Caco-2 (cell line): Measurements from ENCODE around the gene RRBP1. TPM values are rescaled to one million over a fixed set of nuclear protein-coding genes. Genes with fewer than 3 reads are reported as not detected.

Experiments
- BruUV-seq: library from RNA; stranded (reverse); fragments of 400-500 nt; replicated peaks from 2 replicates; lab custom pipeline; 2021; lab: Mats Ljungman, UMichigan
- CTCF ChIA-PET: fragments of 300-600 bp; sonication (Branson Sonifier 250); formaldehyde crosslinking; loops from one replicate; lab custom pipeline; 2022; ENCODE audit warnings: antibody characterized with exemption; lab: Charles Lee
- POLR2A ChIA-PET: fragments of 300-600 bp; sonication (Branson Sonifier 250); formaldehyde crosslinking; loops from one replicate; lab custom pipeline; 2022; ENCODE audit warnings: antibody characterized with exemption; lab: Charles Lee
- DNase-seq, 2 experiments: peaks; one replicate each; pipeline versions ENCODE4 v3.0.0 to v3.0.0-alpha.2; 2020 to 2022
- H3K27me3 ChIP-seq: replicated peaks from 2 replicates; pipeline ENCODE4 v1.6.0; 2011; ENCODE audit warnings: low read length; ENCODE audit not compliant: control insufficient read depth, insufficient read depth
- H3K36me3 ChIP-seq: 2 replicates; pipeline ENCODE4 v1.5.1; 2011; ENCODE audit warnings: low read length; ENCODE audit not compliant: control insufficient read depth, insufficient read depth
- H3K4me1 ChIP-seq: fragments of 250-450 bp; sonication (Bioruptor Pico); 2 replicates; pipeline ENCODE4 v1.5.1; 2020; ENCODE audit warnings: mild to moderate bottlenecking
- H3K4me3 ChIP-seq: 2 replicates; pipeline ENCODE4 v1.5.1; 2011; ENCODE audit warnings: low read depth, mild to moderate bottlenecking, control low read depth, low read length
- H3K9me3 ChIP-seq: fragments of 250-450 bp; sonication (Bioruptor Pico); 2 replicates; pipeline ENCODE4 v1.5.1; 2020; ENCODE audit warnings: mild to moderate bottlenecking, moderate library complexity
- H3K27ac Mint-ChIP-seq: one replicate; pipeline ENCODE4 v1.8.0; 2022; ENCODE audit warnings: mixed read lengths; ENCODE audit not compliant: unreplicated experiment
- H3K27me3 Mint-ChIP-seq: one replicate; pipeline ENCODE4 v1.8.0; 2022; ENCODE audit warnings: mixed read lengths; ENCODE audit not compliant: insufficient read depth, unreplicated experiment
- H3K36me3 Mint-ChIP-seq: one replicate; pipeline ENCODE4 v1.8.0; 2022; ENCODE audit warnings: mild to moderate bottlenecking, mixed read lengths; ENCODE audit not compliant: insufficient read depth, unreplicated experiment
- H3K4me1 Mint-ChIP-seq: one replicate; pipeline ENCODE4 v1.8.0; 2022; ENCODE audit warnings: low read depth, mixed read lengths; ENCODE audit not compliant: unreplicated experiment
- H3K4me3 Mint-ChIP-seq: one replicate; pipeline ENCODE4 v1.8.0; 2022; ENCODE audit warnings: mild to moderate bottlenecking, moderate library complexity, mixed read lengths; ENCODE audit not compliant: unreplicated experiment
- H3K9me3 Mint-ChIP-seq: one replicate; pipeline ENCODE4 v1.8.0; 2022; ENCODE audit warnings: mixed read lengths; ENCODE audit not compliant: unreplicated experiment
- intact Hi-C: fragments of 100-400 bp; cut with micrococcal nuclease; formaldehyde crosslinking; loops from one replicate; pipeline ENCODE4 v1.10.0; 2022; ENCODE audit not compliant: unreplicated experiment
- total RNA-seq: library from RNA; stranded (reverse); gene quantifications from 2 replicates; pipeline ENCODE4 v1.2.3, GENCODE V29; 2022
- TF ChIP-seq, protein P1 (sequence below), 2 experiments: fragments of 200-600 bp in 1 of 2; IDR thresholded peaks; 1 replicate in 1 of 2; 2 replicates in 1 of 2; pipeline versions ENCODE4 v1.5.1 to v1.8.0; 2011 to 2022; ENCODE audit warnings: antibody characterized with exemption in 1 of 2, control low read depth in 1 of 2, inconsistent platforms in 1 of 2, low read depth in 1 of 2, low read length in 1 of 2, mild to moderate bottlenecking in 1 of 2, moderate library complexity in 1 of 2; ENCODE audit not compliant: insufficient read depth in 1 of 2, severe bottlenecking in 1 of 2, unreplicated experiment in 1 of 2

The RRBP1 gene
- total RNA-seq, 1 experiment from 2014 or later: 758 TPM

DNA sequence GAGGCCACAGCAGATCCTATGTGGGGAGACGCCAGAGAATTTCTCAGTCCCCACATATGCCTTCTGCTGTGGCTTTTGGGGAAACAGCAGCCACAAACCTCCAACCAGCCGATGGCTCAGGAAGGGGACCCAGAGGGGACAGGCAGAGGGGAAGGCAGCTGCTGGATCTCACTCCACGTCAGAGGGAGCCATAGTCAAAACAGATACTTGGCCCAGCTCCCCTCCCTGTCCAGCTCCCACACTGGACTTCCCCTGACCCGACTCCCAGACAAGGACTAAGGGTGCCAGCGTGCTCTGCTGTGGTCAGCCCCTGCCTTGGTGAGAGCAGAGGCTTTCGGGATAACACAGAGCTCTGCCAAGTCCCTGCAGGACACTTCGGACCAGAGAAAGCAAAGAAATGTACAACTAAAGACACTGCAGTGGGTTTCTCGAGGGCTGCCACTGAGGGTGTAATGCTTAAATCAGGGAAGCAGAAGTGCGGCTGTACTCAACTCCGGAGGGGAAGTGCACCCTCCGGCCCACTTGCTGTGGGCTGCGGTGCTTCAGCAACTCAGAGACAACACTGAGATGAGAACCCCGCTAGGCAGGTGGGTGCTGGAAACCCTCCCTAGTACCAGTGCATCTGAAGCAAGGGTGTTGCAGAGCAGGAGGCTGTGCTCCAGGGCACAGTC lies 47.2 kb downstream of the RRBP1 start:
- no peaks in the 10 kb centered on the region for H3K27me3 ChIP-seq
- H3K36me3 Mint-ChIP-seq: peaks cover 99% of the 10 kb centered on the region
- CTCF ChIA-PET: no interaction called here
- TF ChIP-seq, protein P1, sequence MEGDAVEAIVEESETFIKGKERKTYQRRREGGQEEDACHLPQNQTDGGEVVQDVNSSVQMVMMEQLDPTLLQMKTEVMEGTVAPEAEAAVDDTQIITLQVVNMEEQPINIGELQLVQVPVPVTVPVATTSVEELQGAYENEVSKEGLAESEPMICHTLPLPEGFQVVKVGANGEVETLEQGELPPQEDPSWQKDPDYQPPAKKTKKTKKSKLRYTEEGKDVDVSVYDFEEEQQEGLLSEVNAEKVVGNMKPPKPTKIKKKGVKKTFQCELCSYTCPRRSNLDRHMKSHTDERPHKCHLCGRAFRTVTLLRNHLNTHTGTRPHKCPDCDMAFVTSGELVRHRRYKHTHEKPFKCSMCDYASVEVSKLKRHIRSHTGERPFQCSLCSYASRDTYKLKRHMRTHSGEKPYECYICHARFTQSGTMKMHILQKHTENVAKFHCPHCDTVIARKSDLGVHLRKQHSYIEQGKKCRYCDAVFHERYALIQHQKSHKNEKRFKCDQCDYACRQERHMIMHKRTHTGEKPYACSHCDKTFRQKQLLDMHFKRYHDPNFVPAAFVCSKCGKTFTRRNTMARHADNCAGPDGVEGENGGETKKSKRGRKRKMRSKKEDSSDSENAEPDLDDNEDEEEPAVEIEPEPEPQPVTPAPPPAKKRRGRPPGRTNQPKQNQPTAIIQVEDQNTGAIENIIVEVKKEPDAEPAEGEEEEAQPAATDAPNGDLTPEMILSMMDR (IDR thresholded peaks at IDR 0.05; ENCODE audit: insufficient read depth in 1 of 2, low read depth in 1 of 2, low read length in 1 of 2, severe bottlenecking in 1 of 2, unreplicated experiment in 1 of 2): no peak
- no peaks in the 10 kb centered on the region for H3K9me3 Mint-ChIP-seq
- no peak overlapping the region for H3K4me3 Mint-ChIP-seq
- H3K4me1 ChIP-seq: no peaks in the 10 kb centered on the region
- POLR2A ChIA-PET: no interaction called here
- H3K27me3 Mint-ChIP-seq: no peaks in the 10 kb centered on the region
- H3K4me3 ChIP-seq: no peak overlapping the region
- no peak overlapping the region for H3K27ac Mint-ChIP-seq
- H3K36me3 ChIP-seq: peaks cover 26% of the 10 kb centered on the region
- H3K4me1 Mint-ChIP-seq: peaks cover 5% of the 10 kb centered on the region
- intact Hi-C loops: no loop called here
- H3K9me3 ChIP-seq: no peaks in the 10 kb centered on the region
- no peak for DNase-seq
- BruUV-seq: no TSS peak

DNA sequence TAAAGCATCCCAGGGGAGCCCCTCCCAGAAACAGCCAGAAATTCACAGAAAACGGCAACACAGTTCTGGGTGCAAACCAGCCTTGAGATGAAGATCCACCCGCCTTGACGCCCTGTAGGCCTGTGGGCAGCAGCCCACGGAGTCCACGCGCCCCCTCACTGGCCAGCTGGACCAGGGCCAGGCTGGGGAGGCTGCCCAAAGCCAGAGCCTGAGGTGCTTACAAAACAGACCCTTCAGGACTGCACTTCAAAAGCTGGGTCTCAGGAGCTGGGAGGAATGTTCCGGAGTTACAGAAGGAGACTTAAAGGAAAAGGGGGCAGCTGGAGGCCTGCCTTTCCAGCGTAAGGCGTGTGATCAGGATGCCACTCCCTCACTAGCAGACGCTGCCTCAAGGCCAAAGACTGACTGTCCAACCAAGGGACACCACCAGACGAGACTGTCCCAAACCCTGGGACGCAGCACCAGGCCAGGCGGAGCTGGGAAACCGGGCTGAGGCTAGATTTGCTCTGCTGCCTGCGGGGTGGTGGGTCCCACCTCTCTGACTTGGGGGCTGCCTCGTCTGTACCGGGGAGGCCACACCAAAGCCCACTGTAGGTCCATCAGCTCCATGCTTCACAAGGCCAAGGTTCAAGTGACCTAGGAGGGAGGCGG lies 48.1 kb downstream of the RRBP1 start:
- no peaks in the 10 kb centered on the region for H3K9me3 ChIP-seq
- H3K4me3 ChIP-seq: no peak overlapping the region
- H3K27ac Mint-ChIP-seq: no peak overlapping the region
- peaks cover 30% of the 10 kb centered on the region for H3K36me3 ChIP-seq
- POLR2A ChIA-PET: no interaction called here
- TF ChIP-seq, protein P1 (IDR thresholded peaks at IDR 0.05; ENCODE audit: insufficient read depth in 1 of 2, low read depth in 1 of 2, low read length in 1 of 2, severe bottlenecking in 1 of 2, unreplicated experiment in 1 of 2): no peak
- H3K9me3 Mint-ChIP-seq: no peaks in the 10 kb centered on the region
- no peaks in the 10 kb centered on the region for H3K27me3 Mint-ChIP-seq
- H3K4me1 ChIP-seq: no peaks in the 10 kb centered on the region
- H3K36me3 Mint-ChIP-seq: peaks cover 99% of the 10 kb centered on the region
- intact Hi-C loops: no loop called here
- peaks cover 5% of the 10 kb centered on the region for H3K4me1 Mint-ChIP-seq
- no peak for DNase-seq
- BruUV-seq: no TSS peak
- H3K27me3 ChIP-seq: no peaks in the 10 kb centered on the region
- H3K4me3 Mint-ChIP-seq: no peak overlapping the region
- CTCF ChIA-PET: no interaction called here

DNA sequence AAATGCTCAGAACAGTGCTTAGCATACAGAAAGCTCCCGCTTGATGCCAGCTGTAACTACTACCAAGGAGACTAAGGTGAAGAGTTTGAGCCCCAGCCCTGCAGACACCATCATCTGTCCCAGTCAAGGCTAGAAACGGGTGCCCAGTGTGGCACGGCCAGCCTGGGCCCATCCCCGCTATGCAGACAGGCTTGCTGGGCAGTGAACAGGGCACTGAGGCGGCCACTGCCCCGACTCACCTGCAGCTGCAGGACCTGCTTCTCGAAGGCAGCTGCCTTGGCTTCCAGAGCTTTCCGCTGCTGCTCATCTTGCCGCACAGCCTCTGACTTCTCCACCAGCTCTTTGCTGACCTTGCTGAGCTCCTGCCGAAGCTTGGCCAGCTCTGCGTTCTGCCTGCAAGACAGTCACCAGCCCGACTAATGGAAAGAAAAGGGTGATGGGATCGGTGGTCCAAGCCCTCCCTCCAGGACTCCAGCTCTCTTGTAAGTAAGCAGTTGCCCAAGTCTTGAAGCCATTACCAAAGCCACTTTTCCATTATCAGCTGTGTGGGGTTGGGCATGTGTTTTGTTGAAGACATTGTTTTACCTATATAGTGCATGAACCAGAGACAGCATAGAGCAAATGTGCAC lies 48.7 kb downstream of the RRBP1 start:
- no peak for DNase-seq
- H3K36me3 ChIP-seq: peaks cover 31% of the 10 kb centered on the region
- Mint-ChIP-seq H3K9me3 (no peaks in the 10 kb centered on the region), H3K4me3 (no peak overlapping the region), H3K4me1 (peaks cover 5% of the 10 kb centered on the region), H3K27ac (no peak overlapping the region), H3K27me3 (no peaks in the 10 kb centered on the region), H3K36me3 (peaks cover 99% of the 10 kb centered on the region)
- intact Hi-C loops: no loop called here
- TF ChIP-seq, protein P1 (IDR thresholded peaks at IDR 0.05; ENCODE audit: insufficient read depth in 1 of 2, low read depth in 1 of 2, low read length in 1 of 2, severe bottlenecking in 1 of 2, unreplicated experiment in 1 of 2): no peak
- POLR2A ChIA-PET: no interaction called here
- BruUV-seq: no TSS peak
- H3K4me1 ChIP-seq: no peaks in the 10 kb centered on the region
- no peaks in the 10 kb centered on the region for H3K27me3 ChIP-seq
- CTCF ChIA-PET: no interaction called here
- no peak overlapping the region for H3K4me3 ChIP-seq
- no peaks in the 10 kb centered on the region for H3K9me3 ChIP-seq
